ENCODE results near the gene ZNF777.
"Not testable (repeated sequence)": the region's sequence is repeated elsewhere in the genome, so short reads cannot be mapped to it uniquely, and the experiment has no call there.

The ZNF777 gene

GRCh38 chr7:149460493-149461277, at the start of gene ZNF777:
ZNF777 (minus strand) TSS chr7:149461062; CDS start chr7:149456022, 5,040 bp downstream.
- DNase-seq (ENCODE audit: low spot score), result peak; percentile 84

GRCh38 chr7:149510248-149510647, 49.4 kb upstream of the ZNF777 start:
- DNase-seq (ENCODE audit: low spot score), result no peak

- DNase-seq (ENCODE audit: low spot score), result no peak
Measured at GRCh38 chr7:149509774-149510173, 48.9 kb upstream of the ZNF777 start.

DNA sequence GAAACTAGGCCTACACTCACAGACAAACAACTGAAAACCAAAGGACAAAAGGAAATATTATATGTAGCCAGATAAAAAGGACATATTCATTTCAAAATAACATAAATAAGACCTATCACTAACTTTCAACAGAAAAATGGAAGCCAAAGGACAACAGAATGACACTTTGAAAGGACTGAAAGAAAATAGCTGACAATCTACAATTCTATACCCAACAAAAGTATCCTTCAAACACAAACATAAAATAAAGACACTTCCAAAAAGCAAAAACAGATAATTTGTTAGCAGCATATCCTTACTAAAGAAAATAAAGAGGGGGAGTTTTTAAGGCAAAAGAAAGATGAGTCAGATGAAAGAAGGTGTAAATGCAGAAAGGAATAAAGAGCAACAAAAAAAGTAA, 44.7 kb upstream of the ZNF777 start:
- DNase-seq (ENCODE audit: low spot score), result no peak

GRCh38 chr7:149501651-149502050, 40.8 kb upstream of the ZNF777 start:
- no peak for DNase-seq (ENCODE audit: low spot score)

DNA sequence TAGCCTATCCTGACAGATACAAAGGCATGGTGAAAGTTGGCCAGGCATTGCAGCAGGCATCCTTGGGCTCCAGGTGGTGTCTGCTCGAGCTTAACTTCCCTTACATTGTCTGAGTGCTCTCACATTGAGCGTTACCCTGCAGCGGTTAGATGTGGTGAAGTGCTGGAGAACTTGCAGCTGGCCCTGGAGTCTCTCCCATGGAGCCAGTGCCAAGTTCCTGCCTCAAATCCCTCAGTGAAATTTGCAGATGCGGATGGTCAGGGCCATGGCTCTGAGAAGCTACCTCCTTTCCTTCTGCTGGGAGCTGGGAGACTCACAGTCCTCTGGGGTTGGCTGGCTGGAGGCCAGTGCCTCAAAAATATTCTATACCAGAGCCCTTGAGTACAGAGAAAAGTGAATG, 40.0 kb upstream of the ZNF777 start:
- DNase-seq (ENCODE audit: low spot score), result no peak

DNA sequence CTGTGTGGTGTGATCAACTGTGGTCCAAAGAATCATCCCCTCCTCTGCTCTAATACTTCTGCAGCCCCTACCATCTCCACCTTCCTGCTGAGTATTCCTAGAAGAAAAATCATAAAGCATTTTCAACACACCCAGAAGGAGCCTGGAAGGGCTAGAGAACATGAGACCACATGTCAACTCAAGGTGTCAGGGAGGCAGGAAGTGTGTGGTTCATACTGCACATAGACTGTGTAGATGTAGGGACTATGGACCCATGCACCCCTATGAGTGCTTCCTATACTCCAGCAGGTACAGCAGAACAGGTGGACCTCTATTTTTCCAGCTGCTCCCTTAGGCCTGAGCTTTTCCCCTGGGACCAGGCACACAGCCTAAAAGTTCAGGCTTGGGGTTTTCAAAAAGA, 39.3 kb upstream of the ZNF777 start:
- DNase-seq (ENCODE audit: low spot score), result no peak

DNA sequence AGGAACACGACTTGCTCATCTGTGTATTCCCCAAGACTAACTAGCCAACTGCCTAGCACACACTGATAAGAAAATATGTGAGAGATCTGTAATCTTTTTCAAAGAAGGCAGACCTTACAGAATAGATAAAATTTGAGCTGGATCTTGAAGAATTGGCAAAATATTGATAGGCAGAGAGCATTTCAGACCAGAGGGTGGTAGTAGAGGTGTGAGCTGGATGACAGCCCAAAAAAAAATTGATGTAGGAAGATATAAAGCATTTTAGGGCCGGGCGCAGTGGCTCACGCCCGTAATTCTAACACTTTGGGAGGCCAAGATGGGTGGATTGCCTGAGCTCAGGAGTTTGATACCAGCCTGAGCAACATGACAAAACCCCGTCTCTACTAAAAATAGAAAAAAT, 37.9 kb upstream of the ZNF777 start:
- DNase-seq (ENCODE audit: low spot score), result no peak

DNA sequence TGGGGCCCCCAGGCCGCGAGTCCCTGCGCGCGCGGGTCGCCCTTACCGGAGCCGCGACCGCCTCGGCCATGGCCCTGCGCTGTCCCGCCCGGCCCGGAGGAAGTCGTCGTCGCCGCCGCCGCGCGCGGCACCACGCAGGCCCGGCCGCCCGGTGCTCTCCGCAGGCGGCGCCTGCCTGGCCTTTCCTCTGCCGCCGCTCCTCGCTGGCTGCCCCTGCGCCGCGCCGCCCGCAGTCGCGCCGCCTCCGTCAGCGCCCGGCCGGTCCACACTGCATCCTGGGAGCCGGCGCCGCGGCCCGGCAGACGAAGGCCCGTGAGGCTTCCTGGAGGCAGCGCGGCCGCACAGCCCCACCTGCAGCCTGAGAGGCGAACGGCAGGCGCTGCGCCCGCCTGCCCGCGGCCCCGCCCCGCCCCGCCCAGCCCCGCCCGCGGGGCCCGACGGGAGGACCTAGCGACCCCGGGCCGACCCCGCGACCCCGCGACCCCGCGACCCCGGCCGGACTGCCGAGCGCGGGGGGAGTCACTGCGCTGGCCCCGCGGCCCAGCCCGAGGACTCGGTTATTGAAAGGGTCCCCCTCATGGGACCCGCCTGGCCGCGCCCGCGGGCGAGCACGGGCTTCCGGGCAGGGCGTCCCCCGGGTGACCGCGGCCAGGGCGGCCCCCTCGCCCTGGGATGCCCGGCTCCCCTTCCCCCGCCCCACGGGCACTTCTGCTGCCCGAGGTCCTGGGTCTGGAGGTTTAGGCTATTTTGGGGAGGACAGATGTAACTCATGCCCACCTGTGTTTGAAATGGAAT, 36.8 kb upstream of the ZNF777 start, which contains the start of gene ZNF746:
Gene ZNF746 (minus strand): TSS at position 343 of the 795 bp plus-strand sequence. CDS start 273 bp downstream, at position 70.
- peak; percentile 73 for DNase-seq (ENCODE audit: low spot score)

DNA sequence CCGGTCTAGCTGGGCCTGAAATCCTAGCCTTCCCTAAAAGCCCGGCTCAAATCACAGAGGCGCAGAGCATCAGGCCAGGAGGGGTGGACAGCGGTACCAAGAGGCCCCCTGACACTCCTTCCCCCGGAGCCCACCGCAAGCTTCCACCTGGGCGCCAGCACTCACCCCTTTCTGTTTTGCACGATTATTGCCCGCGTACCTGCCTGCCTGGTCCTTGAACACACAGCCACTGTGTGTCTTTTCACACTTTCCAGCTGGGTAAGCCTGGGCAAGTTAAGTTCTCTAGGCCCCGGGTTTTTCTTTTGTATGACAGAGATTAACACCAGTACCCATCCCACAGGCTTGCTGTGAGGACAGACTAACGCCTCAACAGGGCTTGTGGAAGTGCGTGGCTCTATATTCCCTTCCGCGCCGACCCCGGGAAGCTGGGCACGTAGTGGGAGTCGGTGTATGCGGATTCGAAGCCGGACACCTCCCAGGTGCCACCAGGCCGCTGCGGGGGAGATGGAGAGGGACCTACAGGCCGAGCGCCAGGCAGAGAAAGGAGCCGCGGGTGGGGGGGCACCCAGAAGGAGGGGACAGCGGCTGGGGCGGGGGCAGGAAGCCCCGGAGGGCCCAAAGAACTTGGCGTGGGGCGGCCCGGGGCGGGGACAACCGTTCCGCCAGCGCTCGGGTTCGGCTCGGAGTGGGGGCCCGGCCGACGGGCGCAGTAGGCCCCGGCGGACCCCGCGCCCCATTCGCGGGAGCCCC, 36.0 kb upstream of the ZNF777 start:
- no peak for DNase-seq (ENCODE audit: low spot score)

DNA sequence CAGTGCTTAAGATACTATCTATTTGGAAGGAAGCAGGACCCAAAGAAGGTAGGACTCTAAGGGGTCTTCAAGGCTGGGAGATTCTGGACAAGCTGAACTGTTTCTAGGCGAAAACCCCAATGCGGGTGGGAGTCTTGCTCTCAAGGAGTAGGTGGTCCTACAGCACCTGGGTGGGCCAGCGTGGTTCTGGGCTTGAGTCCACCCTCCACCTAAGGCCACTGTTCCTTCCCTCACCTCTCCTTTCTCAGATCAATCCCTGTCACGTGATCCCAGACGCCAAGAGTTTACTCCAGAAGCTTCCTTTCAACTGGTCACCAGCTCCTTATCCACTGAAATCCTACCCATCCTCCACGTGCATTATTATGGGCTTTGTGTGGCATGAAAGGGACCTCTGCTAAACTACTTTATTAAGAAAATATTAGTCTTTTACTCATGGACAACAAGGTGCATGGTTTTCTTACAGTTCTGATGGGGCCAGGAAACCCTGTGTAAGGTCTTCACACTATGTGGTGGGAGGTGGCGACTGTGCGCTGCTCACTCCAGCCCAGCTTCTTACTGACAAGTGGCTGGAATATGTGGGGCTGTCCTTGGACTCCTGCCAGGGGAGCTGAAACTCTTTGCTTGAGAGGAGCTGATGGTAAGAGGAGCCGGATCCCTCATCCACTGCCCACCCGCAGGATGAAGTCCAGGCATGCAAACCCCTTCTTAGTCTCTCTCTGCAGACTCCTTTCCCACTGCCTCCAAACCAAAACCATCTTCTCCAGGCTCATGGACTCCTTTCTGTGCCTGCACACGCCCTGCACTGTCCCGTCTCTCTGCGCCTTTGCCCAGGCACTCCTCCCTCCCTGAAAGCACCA, 35.2 kb upstream of the ZNF777 start:
- DNase-seq (ENCODE audit: low spot score), result no peak

- no peak for DNase-seq (ENCODE audit: low spot score)
Measured at GRCh38 chr7:149494738-149495368, 34.0 kb upstream of the ZNF777 start.

DNA sequence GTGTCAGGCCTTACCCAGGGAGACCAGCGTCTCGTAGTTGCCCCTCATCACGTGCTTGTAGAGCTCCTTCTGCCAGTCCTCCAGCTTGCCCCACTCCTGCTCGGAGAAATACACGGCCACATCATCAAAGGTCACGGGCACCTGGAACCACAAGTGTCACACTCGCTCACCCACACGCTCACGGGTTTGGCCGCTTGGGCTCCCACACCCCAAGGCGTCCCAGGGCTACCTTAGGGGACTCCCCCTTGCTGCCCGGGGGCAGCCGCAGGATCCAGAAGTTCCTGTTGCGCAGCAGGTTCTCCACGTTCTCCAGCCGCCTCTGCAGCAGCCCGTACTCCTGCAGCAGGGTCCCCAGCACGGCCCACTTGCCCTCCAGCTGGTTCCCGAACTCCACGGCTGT, 33.1 kb upstream of the ZNF777 start:
- DNase-seq (ENCODE audit: low spot score), result not testable (repeated sequence)

GRCh38 chr7:149493366-149493765, 32.5 kb upstream of the ZNF777 start:
- DNase-seq (ENCODE audit: low spot score), result no peak

DNA sequence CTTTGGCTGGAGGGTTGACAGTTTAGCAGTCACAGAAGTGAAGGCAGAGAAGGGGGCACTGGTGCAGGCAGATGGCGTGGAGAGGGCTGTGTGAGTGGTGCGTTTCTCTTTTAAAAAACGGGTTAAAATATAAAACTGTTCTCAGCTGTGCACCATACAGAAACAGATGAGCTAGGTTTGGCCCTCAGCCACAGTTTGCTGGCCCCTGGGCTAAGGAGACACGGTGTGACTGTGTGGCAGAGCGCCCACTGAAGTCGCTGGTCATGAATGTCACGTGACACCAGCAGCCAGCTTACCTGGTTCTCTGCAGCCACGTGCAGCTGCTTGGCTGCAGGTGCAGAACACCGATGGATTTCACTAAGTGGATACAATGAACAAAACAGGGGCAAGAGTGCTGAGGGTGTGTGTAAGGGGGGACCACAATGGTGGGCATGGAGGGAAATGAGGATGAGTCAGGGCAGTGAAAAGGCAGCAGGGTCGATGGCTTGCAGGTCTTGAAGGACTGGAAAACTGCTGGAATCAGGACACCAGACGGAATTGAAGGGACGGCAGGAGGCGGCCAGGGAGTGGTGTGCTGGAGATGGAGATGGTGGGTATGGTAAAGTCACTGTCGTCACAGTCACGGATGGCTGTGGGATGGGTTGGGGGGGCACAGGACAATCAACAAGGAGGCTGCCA, 29.4 kb upstream of the ZNF777 start:
- no peak for DNase-seq (ENCODE audit: low spot score)

DNA sequence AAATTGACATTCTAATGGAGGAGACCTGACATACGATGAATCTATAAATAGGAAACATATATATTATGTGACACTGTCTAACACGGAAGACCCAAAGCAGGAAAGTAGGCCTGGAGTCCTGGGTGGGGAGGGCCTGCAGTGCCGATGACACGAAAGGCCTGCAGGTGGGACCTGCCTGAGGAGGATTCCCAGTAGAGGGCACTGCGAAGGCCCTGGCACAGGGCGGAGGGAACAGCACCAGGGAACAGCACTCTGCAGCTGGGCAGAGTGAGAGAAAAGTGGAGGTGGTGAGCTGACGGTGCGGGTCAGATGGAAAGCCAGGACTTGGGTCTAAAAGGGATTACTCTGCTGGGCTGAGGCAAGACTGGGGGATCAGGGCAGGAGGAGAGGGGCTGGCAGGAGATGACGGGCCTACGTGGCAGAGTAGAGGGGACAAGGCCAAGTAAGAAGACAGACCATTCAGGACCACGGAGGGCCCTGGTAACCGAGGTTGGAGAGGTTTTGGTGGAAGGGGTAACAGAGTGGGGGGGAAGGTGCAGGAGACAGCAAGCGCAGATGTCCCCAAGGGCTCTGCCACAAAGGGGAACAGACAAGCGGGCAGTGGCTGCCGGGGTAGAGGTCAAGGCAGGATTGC, 28.6 kb upstream of the ZNF777 start:
- DNase-seq (ENCODE audit: low spot score), result no peak

GRCh38 chr7:149479568-149479967, 18.7 kb upstream of the ZNF777 start:
- no peak for DNase-seq (ENCODE audit: low spot score)

GRCh38 chr7:149478754-149479153, 17.9 kb upstream of the ZNF777 start:
- no peak for DNase-seq (ENCODE audit: low spot score)

DNA sequence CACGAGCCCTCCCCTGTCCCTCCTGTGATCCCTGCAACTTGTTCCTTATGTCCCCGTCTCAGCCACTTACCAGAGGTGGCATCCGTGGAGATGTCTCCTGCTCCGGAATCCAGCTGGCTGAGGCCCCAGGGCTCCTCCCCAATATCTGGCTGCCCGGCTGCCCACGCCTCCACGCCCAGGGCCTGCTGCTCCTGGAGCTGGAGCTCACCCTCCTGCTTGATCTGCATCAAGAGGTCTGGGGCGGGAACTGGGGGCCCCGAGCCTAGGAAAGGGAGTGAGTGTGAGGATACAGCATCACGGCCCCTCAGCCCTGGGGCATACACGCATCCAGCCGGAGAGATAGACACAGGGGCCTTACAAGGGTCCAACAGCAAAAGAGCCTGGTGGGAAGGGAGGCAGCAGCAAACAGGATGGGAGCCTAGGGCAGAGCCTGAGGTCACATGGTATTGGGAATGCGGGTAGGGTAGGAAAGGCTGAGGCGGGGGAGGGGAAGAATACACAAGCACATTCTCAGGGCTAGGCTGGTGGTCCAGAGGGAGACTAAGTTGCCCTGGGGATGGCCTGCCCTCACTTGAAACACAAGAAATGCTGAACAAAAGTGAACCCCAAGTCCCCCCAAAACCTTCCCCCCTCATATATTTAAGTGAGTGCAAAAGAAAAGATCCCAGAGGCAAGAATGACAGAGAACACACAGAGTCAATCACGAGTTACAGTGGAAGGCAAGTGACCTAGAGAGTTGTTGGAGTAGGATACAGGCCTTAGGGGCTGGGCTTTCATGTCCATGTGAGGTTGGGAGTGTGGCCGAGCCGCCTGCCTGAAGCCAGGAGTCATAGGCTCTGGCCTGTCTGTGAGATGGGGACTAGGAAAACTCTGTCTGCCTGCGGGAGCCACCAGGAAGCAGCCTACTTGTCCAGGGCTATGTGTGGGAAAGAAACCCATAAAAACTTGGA, 16.9 kb upstream of the ZNF777 start:
- no peak for DNase-seq (ENCODE audit: low spot score)
